ENCODE results near the gene PDPK1. TPM values are rescaled to one million over a fixed set of nuclear protein-coding genes. Genes with fewer than 3 reads are reported as not detected.
"Not testable (repeated sequence)": the region's sequence is repeated elsewhere in the genome, so short reads cannot be mapped to it uniquely, and the experiment has no call there.

The PDPK1 gene
- polyA plus RNA-seq, 4 donors = 22.2 to 48.9 (median 32.2) TPM

DNA sequence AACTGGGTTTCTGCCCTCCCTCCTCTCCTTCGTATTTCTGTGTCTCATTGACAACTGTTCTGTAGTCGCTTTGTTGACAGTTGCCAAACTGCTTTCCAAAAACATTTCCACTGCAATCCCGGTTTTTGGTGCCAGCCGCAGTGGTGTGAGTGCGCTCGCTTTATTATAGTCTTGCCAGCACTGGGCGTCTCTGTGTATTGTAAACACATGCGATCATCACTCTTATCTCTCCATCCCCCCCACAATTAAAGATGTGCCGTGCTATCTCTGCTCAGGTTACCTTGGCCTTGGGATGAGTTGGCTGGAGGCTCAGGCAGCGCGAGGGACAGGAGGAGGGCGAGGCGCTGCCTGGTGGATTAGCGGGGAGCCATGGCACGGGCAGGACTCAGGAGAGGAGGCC lies 19.3 kb downstream of the PDPK1 start:
- not testable (repeated sequence) for H3K27ac ChIP-seq (ENCODE audit: low read depth in 1 of 3, low read length in 2 of 3); H3K9me3 ChIP-seq (ENCODE audit: control insufficient read depth in 2 of 2, insufficient read depth in 1 of 2, low read depth in 1 of 2, low read length in 1 of 2); H3K27me3 ChIP-seq (ENCODE audit: control insufficient read depth in 3 of 3, insufficient read depth in 3 of 3, low read length in 3 of 3); H3K4me3 ChIP-seq (ENCODE audit: low read depth in 1 of 3, low read length in 3 of 3); DNase-seq; FAIRE-seq; H3K36me3 ChIP-seq (ENCODE audit: control insufficient read depth in 3 of 3, insufficient read depth in 2 of 3, low read depth in 1 of 3, low read length in 3 of 3); H3K4me1 ChIP-seq (ENCODE audit: control insufficient read depth in 3 of 3, insufficient read depth in 2 of 3, low read depth in 1 of 3, low read length in 2 of 3)
- 85 to 96% (median 86%) methylated on average over 4 to 5 of the region's 15 CpGs for WGBS, 3 donors

DNA sequence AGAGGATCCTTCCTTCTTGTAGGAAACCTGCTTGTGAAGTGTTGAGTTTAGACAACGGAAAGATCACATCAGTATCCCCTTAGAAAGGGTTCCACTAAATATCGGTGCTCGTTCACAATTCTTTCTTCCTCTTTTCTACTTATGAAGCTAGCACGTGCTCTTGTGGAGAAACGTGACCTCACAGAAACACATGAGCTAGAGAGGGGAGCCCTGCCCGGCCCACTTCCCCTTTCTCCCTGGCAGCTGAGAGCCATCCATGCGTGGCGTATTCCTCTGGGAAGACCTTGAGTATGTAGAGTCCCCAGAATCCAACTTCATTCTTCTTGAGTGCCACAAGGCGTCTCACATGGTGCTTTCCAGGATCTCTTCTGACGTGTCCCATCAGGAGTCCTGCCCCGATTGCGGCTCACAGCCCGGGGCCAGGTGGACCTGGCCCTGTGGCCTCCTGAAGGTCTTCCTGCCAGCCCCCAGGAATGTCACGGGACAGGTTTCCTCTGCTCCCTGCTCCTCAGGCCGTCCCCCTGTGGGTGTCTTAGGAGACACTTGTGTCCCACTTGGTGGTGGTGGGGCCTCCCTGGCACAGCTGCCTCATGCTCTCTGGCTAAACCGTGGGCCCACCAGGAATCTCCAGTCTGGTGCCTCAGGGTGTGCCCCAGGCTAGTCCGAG lies 22.4 kb downstream of the PDPK1 start:
- not testable (repeated sequence) for H3K9me3 ChIP-seq (ENCODE audit: control insufficient read depth in 2 of 2, insufficient read depth in 1 of 2, low read depth in 1 of 2, low read length in 1 of 2); H3K4me3 ChIP-seq (ENCODE audit: low read depth in 1 of 3, low read length in 3 of 3); H3K36me3 ChIP-seq (ENCODE audit: control insufficient read depth in 3 of 3, insufficient read depth in 2 of 3, low read depth in 1 of 3, low read length in 3 of 3); DNase-seq; H3K27ac ChIP-seq (ENCODE audit: low read depth in 1 of 3, low read length in 2 of 3); H3K27me3 ChIP-seq (ENCODE audit: control insufficient read depth in 3 of 3, insufficient read depth in 3 of 3, low read length in 3 of 3); FAIRE-seq; H3K4me1 ChIP-seq (ENCODE audit: control insufficient read depth in 3 of 3, insufficient read depth in 2 of 3, low read depth in 1 of 3, low read length in 2 of 3)
- 69 to 89% (median 84%) methylated on average over 6 to 10 of the region's 17 CpGs for WGBS, 3 donors

DNA sequence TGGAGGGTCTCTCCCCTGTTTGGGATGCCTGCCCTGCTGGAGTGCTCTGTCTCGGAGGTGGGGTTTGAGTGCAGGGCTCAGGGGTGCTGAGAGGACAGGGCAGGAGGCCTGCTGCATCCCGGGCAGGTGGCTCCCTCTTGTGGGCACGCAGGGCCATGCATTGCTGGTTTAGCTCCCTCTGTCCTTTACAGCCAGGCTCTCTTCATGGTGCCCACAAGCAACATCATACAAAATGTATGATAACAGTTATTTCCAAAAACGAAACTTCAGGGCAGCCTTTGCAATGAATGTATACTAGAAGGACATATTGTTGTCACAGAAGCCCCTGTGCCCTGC lies 22.9 kb downstream of the PDPK1 start:
- H3K9me3 ChIP-seq (ENCODE audit: control insufficient read depth in 2 of 2, insufficient read depth in 1 of 2, low read depth in 1 of 2, low read length in 1 of 2); H3K36me3 ChIP-seq (ENCODE audit: control insufficient read depth in 3 of 3, insufficient read depth in 2 of 3, low read depth in 1 of 3, low read length in 3 of 3); H3K4me1 ChIP-seq (ENCODE audit: control insufficient read depth in 3 of 3, insufficient read depth in 2 of 3, low read depth in 1 of 3, low read length in 2 of 3); H3K27me3 ChIP-seq (ENCODE audit: control insufficient read depth in 3 of 3, insufficient read depth in 3 of 3, low read length in 3 of 3); FAIRE-seq; DNase-seq; H3K27ac ChIP-seq (ENCODE audit: low read depth in 1 of 3, low read length in 2 of 3); H3K4me3 ChIP-seq (ENCODE audit: low read depth in 1 of 3, low read length in 3 of 3): not testable (repeated sequence)
- WGBS, 3 donors = 0 to 14% (median 4%) methylated on average over 1 to 2 of the region's 4 CpGs

DNA sequence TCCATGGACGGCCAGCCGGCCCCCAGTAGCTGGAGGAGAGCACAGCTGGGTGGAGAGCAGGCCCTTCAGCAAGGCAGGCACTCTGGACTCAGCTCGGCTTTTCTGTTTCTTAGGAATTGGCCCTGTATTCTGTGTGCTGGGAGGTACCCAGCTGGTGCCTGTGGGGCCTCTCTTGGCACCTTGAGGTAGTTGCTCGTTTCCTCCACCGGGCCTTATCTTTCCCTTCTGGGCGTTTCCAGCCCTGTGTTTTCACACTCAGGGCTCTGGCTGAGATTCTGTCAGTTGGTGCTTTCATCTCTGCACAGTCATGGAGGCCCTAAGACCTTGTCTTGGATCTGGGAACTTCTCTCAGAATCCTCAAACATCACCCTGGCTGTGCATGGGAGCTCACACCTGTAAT lies 29.7 kb downstream of the PDPK1 start:
- not testable (repeated sequence) for H3K4me1 ChIP-seq (ENCODE audit: control insufficient read depth in 3 of 3, insufficient read depth in 2 of 3, low read depth in 1 of 3, low read length in 2 of 3); H3K9me3 ChIP-seq (ENCODE audit: control insufficient read depth in 2 of 2, insufficient read depth in 1 of 2, low read depth in 1 of 2, low read length in 1 of 2); DNase-seq; H3K36me3 ChIP-seq (ENCODE audit: control insufficient read depth in 3 of 3, insufficient read depth in 2 of 3, low read depth in 1 of 3, low read length in 3 of 3); H3K4me3 ChIP-seq (ENCODE audit: low read depth in 1 of 3, low read length in 3 of 3); H3K27ac ChIP-seq (ENCODE audit: low read depth in 1 of 3, low read length in 2 of 3); H3K27me3 ChIP-seq (ENCODE audit: control insufficient read depth in 3 of 3, insufficient read depth in 3 of 3, low read length in 3 of 3); FAIRE-seq
- no CpG with 5 or more reads among the region's 6 CpGs for WGBS, 3 donors

DNA sequence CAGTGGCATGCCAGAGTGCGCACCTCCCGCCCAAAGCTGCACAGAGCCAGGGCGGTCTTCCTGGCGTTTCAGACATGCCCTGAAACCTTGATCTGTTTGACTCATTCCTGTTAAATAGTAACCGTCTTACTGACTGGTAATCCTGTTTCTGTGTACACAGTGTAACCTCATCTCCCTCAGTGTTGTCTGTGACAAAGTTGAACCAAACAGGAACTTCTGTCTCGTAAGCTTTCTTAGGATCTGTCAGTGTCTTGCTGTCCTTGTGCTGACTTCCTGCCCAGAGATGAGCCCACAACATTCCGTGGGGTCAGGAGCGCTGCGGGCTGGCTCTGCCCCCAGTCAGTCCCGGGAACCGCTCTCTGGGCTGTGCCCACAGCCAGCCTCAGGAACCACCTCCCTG lies 30.8 kb downstream of the PDPK1 start:
- H3K27me3 ChIP-seq (ENCODE audit: control insufficient read depth in 3 of 3, insufficient read depth in 3 of 3, low read length in 3 of 3); FAIRE-seq; DNase-seq; H3K4me3 ChIP-seq (ENCODE audit: low read depth in 1 of 3, low read length in 3 of 3); H3K4me1 ChIP-seq (ENCODE audit: control insufficient read depth in 3 of 3, insufficient read depth in 2 of 3, low read depth in 1 of 3, low read length in 2 of 3); H3K9me3 ChIP-seq (ENCODE audit: control insufficient read depth in 2 of 2, insufficient read depth in 1 of 2, low read depth in 1 of 2, low read length in 1 of 2); H3K27ac ChIP-seq (ENCODE audit: low read depth in 1 of 3, low read length in 2 of 3); H3K36me3 ChIP-seq (ENCODE audit: control insufficient read depth in 3 of 3, insufficient read depth in 2 of 3, low read depth in 1 of 3, low read length in 3 of 3): not testable (repeated sequence)
- WGBS, 3 donors = no CpG with 5 or more reads among the region's 11 CpGs

DNA sequence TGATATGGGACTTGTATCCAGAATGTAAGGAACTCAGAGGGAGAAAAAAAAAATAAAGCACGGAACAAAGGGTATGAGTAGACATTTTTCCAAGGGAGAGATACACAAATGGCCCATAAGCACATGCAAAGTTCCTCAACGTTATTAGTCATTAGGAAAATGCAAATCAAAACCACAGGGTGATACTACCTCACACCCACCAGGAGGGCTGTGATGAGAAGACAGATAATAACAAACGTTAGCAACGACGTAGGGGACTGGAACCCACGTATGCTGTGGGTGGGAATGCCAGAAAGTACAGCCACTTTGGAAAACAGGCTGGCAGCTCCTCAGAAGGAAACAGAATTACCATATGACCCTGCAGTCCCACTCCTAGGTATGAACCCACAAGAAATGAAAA lies 34.9 kb downstream of the PDPK1 start:
- DNase-seq; H3K27ac ChIP-seq (ENCODE audit: low read depth in 1 of 3, low read length in 2 of 3); H3K27me3 ChIP-seq (ENCODE audit: control insufficient read depth in 3 of 3, insufficient read depth in 3 of 3, low read length in 3 of 3); H3K4me1 ChIP-seq (ENCODE audit: control insufficient read depth in 3 of 3, insufficient read depth in 2 of 3, low read depth in 1 of 3, low read length in 2 of 3); H3K9me3 ChIP-seq (ENCODE audit: control insufficient read depth in 2 of 2, insufficient read depth in 1 of 2, low read depth in 1 of 2, low read length in 1 of 2); FAIRE-seq; H3K36me3 ChIP-seq (ENCODE audit: control insufficient read depth in 3 of 3, insufficient read depth in 2 of 3, low read depth in 1 of 3, low read length in 3 of 3); H3K4me3 ChIP-seq (ENCODE audit: low read depth in 1 of 3, low read length in 3 of 3): not testable (repeated sequence)
- no CpG with 5 or more reads among the region's 6 CpGs for WGBS, 3 donors

DNA sequence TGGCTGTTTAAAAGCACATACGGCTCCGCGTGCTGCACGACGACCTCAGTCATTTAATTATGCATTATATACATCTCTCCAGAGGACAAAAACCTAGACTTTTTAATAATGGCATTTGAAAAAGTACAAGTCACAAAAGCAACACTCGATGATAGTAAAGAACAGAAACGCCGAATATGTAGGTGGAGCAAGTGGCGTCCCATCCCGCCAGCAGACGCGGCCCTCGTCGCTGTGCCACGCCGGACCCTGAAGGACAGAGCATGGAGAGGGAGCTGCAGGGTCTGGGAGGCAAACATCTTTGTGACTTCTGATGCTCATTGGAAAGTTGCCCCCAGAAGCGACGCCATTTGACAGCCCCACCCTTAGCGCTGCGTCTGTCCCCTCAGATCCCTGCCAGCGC lies 38.0 kb downstream of the PDPK1 start:
- not testable (repeated sequence) for FAIRE-seq; H3K4me3 ChIP-seq (ENCODE audit: low read depth in 1 of 3, low read length in 3 of 3); H3K27ac ChIP-seq (ENCODE audit: low read depth in 1 of 3, low read length in 2 of 3); DNase-seq; H3K27me3 ChIP-seq (ENCODE audit: control insufficient read depth in 3 of 3, insufficient read depth in 3 of 3, low read length in 3 of 3); H3K9me3 ChIP-seq (ENCODE audit: control insufficient read depth in 2 of 2, insufficient read depth in 1 of 2, low read depth in 1 of 2, low read length in 1 of 2); H3K36me3 ChIP-seq (ENCODE audit: control insufficient read depth in 3 of 3, insufficient read depth in 2 of 3, low read depth in 1 of 3, low read length in 3 of 3); H3K4me1 ChIP-seq (ENCODE audit: control insufficient read depth in 3 of 3, insufficient read depth in 2 of 3, low read depth in 1 of 3, low read length in 2 of 3)
- 95 to 97% methylated on average over 9 to 11 of the region's 21 CpGs; no CpG with 5 or more reads in 1 of the 3 donors for WGBS, 3 donors

DNA sequence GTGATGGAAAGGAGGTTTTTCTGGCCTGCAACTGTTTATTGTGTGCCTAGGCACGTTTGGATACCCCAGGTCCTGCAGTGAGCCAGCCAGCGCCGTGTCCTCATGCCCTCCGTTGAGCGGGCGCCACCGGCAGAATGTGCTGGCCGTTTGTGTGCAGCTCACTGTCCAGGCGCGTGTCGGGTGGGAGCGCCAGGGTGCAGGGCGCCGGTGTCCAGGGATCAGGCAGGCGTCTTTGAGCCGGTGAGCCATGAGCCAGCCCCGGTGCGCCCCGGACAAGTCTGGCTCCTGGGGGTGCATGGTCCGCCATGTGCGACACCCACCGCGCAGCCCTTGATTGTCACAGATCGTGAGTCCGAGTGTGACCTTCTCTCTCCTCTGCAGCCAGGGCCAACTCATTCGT lies 39.2 kb downstream of the PDPK1 start:
- FAIRE-seq; H3K36me3 ChIP-seq (ENCODE audit: control insufficient read depth in 3 of 3, insufficient read depth in 2 of 3, low read depth in 1 of 3, low read length in 3 of 3); H3K4me1 ChIP-seq (ENCODE audit: control insufficient read depth in 3 of 3, insufficient read depth in 2 of 3, low read depth in 1 of 3, low read length in 2 of 3); H3K4me3 ChIP-seq (ENCODE audit: low read depth in 1 of 3, low read length in 3 of 3); DNase-seq; H3K27me3 ChIP-seq (ENCODE audit: control insufficient read depth in 3 of 3, insufficient read depth in 3 of 3, low read length in 3 of 3); H3K9me3 ChIP-seq (ENCODE audit: control insufficient read depth in 2 of 2, insufficient read depth in 1 of 2, low read depth in 1 of 2, low read length in 1 of 2); H3K27ac ChIP-seq (ENCODE audit: low read depth in 1 of 3, low read length in 2 of 3): not testable (repeated sequence)
- WGBS, 3 donors = 96 to 99% (median 96%) methylated on average over 10 to 21 of the region's 26 CpGs

DNA sequence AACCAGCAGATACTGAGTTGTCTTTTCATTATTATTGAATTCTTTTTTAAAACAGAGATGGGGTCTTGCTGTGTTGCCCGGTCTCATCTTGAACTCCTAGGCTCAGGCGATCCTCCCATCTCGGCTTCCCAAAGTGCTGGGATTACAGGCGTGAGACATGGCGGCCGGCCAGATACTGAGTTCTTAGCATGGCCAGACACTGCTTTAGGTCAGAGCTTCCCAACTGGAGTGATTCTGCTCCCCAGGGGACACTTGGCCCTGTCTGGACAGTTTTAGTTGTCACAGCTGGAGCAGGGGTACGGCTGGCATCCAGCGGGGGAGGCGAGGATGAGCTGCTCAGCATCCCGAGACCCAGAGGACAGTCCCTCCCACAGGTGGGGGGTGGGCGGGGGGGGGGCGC lies 41.1 kb downstream of the PDPK1 start:
- not testable (repeated sequence) for H3K27ac ChIP-seq (ENCODE audit: low read depth in 1 of 3, low read length in 2 of 3); H3K36me3 ChIP-seq (ENCODE audit: control insufficient read depth in 3 of 3, insufficient read depth in 2 of 3, low read depth in 1 of 3, low read length in 3 of 3); FAIRE-seq; H3K4me1 ChIP-seq (ENCODE audit: control insufficient read depth in 3 of 3, insufficient read depth in 2 of 3, low read depth in 1 of 3, low read length in 2 of 3); H3K4me3 ChIP-seq (ENCODE audit: low read depth in 1 of 3, low read length in 3 of 3); H3K9me3 ChIP-seq (ENCODE audit: control insufficient read depth in 2 of 2, insufficient read depth in 1 of 2, low read depth in 1 of 2, low read length in 1 of 2); DNase-seq; H3K27me3 ChIP-seq (ENCODE audit: control insufficient read depth in 3 of 3, insufficient read depth in 3 of 3, low read length in 3 of 3)
- 79 to 100% (median 80%) methylated on average over 1 to 3 of the region's 12 CpGs for WGBS, 3 donors

All from small intestine (tissue), 7 donors.